OCI-LY3 (cell line): ENCODE results near the gene MAD1L1.

Experiments
- H2AFZ ChIP-seq: fragments of 200-600, 300-600 bp; shearing (Covaris generic); 2 replicates; pipeline ENCODE4 v1.6.0; 2014; ENCODE audit warnings: antibody characterized with exemption, low read depth, low read length
- H3K27ac ChIP-seq: fragments of 200-600, 300-600 bp; sonication (generic); 2 replicates; pipeline ENCODE4 v1.5.1; 2014; ENCODE audit warnings: mild to moderate bottlenecking, low read length, moderate library complexity, mixed read lengths
- H3K27me3 ChIP-seq: fragments of 200-600, 300-600 bp; sonication (generic); 2 replicates; pipeline ENCODE4 v1.6.1; 2014; ENCODE audit warnings: low read depth, low read length, mixed read lengths
- H3K36me3 ChIP-seq: fragments of 200-600, 300-600 bp; sonication (generic); replicated peaks from 2 replicates; pipeline ENCODE3; 2014; ENCODE audit warnings: low read depth, low read length, mixed read lengths
- H3K4me1 ChIP-seq: fragments of 300-600, 200-600 bp; sonication (generic); 2 replicates; pipeline ENCODE4 v1.6.1; 2014; ENCODE audit warnings: low read length, mixed read lengths
- H3K4me2 ChIP-seq: fragments of 200-600, 300-600 bp; sonication (generic); 2 replicates; pipeline ENCODE4 v1.6.1; 2014; ENCODE audit warnings: low read length, mixed read lengths
- H3K4me3 ChIP-seq: fragments of 300-600, 200-600 bp; sonication (generic); 2 replicates; pipeline ENCODE4 v1.5.1; 2014; ENCODE audit warnings: antibody characterized with exemption, mild to moderate bottlenecking, low read length, moderate library complexity
- H3K79me2 ChIP-seq: fragments of 300-600, 200-600 bp; shearing (Covaris generic); 2 replicates; pipeline ENCODE4 v1.6.1; 2014; ENCODE audit warnings: mild to moderate bottlenecking, low read length, mixed read lengths
- H3K9ac ChIP-seq: fragments of 300-600, 200-600 bp; shearing (Covaris generic); 2 replicates; pipeline ENCODE4 v1.6.0; 2014; ENCODE audit warnings: mild to moderate bottlenecking, low read length, moderate library complexity
- H3K9me3 ChIP-seq: fragments of 200-600, 300-600 bp; shearing (Covaris generic); 2 replicates; pipeline ENCODE4 v1.6.1; 2014; ENCODE audit warnings: low read length, mixed read lengths; ENCODE audit not compliant: insufficient read depth
- H4K20me1 ChIP-seq: fragments of 200-600, 300-600 bp; sonication (generic); 2 replicates; pipeline ENCODE4 v1.6.1; 2016; ENCODE audit warnings: low read length, mixed read lengths; ENCODE audit not compliant: insufficient read depth
- CTCF ChIP-seq: fragments of 200-600, 300-600 bp; sonication (generic); IDR thresholded peaks from 2 replicates; pipeline ENCODE4 v1.5.1; 2014; ENCODE audit warnings: antibody characterized with exemption, low read length, low read depth
- EZH2phosphoT487 ChIP-seq: fragments of 200-600 bp; shearing (Covaris generic); IDR thresholded peaks from 2 replicates; pipeline ENCODE4 v1.6.1; 2018; ENCODE audit warnings: antibody characterized with exemption, mixed run types, low read depth

MAD1L1 gene

DNA sequence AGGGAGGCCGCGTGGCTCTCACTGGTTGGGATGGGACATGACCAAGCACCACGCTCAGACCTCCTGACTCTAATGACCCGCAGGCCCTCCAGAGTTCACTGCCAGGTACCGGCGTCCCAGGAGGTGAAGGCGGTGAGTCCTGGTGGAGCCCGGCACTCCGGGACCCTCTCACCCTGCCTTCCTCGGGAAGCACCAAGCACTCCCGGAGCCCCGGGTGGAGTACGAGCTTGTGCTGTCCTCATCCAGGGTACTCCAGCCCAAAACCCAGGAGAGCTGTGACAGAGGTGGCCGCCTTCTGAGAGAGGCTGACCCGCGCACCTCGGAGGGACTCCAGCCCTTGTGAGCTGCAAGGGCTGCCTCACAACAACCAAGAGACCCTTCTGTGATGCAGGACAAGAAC is 9.4 kb downstream of the MAD1L1 start:
- Histone ChIP-seq H2AFZ (no peak overlapping the region), H4K20me1 (no peaks in the 10 kb centered on the region), H3K27me3 (no peaks in the 10 kb centered on the region), H3K4me3 (no peak overlapping the region), H3K36me3 (peaks cover 23% of the 10 kb centered on the region), H3K4me2 (no peak overlapping the region), H3K9ac (no peak overlapping the region), H3K79me2 (peaks cover 7% of the 10 kb centered on the region; the same call in 1 of the 2 replicates), H3K9me3 (no peaks in the 10 kb centered on the region), H3K4me1 (no peaks in the 10 kb centered on the region), H3K27ac (no peak overlapping the region)
- TF ChIP-seq EZH2phosphoT487 = no peak
- TF ChIP-seq CTCF = no peak

DNA sequence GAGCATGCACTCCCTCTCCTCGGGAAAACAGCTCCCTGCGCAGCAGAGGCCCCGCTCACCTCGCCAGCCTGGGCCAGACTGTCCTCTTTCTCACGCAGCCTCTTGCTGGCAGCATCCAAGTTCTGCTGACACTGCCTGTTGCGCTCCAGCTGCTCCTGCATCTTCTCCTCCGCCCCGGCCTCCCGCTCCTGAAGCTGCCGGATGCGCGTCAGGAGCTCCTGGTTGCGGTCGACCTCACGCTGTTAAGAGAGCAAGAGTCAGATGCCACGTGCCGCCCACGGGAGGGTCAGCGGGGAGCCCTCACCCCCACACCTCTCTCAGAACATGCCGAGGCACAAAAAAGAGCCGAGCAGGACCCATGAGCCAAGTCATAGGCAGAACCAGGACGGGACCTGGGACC is 10.2 kb downstream of the MAD1L1 start:
- no peaks in the 10 kb centered on the region for H3K4me1 ChIP-seq
- no peak overlapping the region for H3K27ac ChIP-seq
- H3K36me3 ChIP-seq = peaks cover 22% of the 10 kb centered on the region
- no peak overlapping the region for H3K9ac ChIP-seq
- H3K9me3 ChIP-seq = no peaks in the 10 kb centered on the region
- no peak overlapping the region for H3K4me3 ChIP-seq
- no peaks in the 10 kb centered on the region for H4K20me1 ChIP-seq
- peaks cover under 1% of the 10 kb centered on the region; the same call in 1 of the 2 replicates for H3K79me2 ChIP-seq
- no peaks in the 10 kb centered on the region for H3K27me3 ChIP-seq
- no peak overlapping the region for H2AFZ ChIP-seq
- TF ChIP-seq CTCF (no peak), EZH2phosphoT487 (no peak)
- no peak overlapping the region for H3K4me2 ChIP-seq

GRCh38 chr7:2220954-2221353 is 11.8 kb downstream of the MAD1L1 start:
- H3K27ac ChIP-seq = no peak overlapping the region
- no peaks in the 10 kb centered on the region for H3K9me3 ChIP-seq
- no peak overlapping the region for H3K4me2 ChIP-seq
- no peaks in the 10 kb centered on the region; the same call in 1 of the 2 replicates for H3K79me2 ChIP-seq
- no peak overlapping the region for H3K4me3 ChIP-seq
- no peaks in the 10 kb centered on the region for H3K4me1 ChIP-seq
- peaks cover 12% of the 10 kb centered on the region for H3K36me3 ChIP-seq
- no peaks in the 10 kb centered on the region for H4K20me1 ChIP-seq
- H3K27me3 ChIP-seq = no peaks in the 10 kb centered on the region
- TF ChIP-seq CTCF (no peak), EZH2phosphoT487 (no peak)
- no peak overlapping the region for H2AFZ ChIP-seq
- no peak overlapping the region for H3K9ac ChIP-seq

DNA sequence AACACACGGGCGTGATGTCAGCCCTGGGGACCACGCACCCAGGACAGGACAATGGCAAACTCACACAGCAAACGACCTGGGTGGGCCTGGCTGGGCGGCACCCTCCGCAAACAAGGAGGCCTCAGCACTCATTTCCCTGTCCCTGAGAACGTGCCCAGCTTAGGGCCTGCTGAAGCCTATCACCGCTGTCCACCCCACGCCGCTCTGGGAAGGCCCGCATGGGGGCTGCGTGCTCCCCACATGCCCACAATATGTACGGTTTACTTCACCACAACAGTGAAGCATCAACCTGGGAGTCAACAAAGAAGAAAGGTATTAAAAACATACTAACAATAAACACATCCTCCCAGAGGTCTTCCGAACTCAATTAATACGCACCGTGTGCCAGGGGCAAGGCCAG is 12.2 kb downstream of the MAD1L1 start:
- Histone ChIP-seq H3K4me3 (no peak overlapping the region), H3K79me2 (no peaks in the 10 kb centered on the region; the same call in 1 of the 2 replicates), H3K9me3 (no peaks in the 10 kb centered on the region), H3K4me2 (no peak overlapping the region), H3K4me1 (no peaks in the 10 kb centered on the region), H4K20me1 (no peaks in the 10 kb centered on the region), H2AFZ (no peak overlapping the region), H3K27ac (no peak overlapping the region), H3K36me3 (peaks cover 8% of the 10 kb centered on the region), H3K9ac (no peak overlapping the region), H3K27me3 (no peaks in the 10 kb centered on the region)
- TF ChIP-seq CTCF = no peak
